ENCODE measurements around the gene EMSY.
"Not testable (repeated sequence)": the region's sequence is repeated elsewhere in the genome, so short reads cannot be mapped to it uniquely, and the experiment has no call there.

EMSY gene

DNA sequence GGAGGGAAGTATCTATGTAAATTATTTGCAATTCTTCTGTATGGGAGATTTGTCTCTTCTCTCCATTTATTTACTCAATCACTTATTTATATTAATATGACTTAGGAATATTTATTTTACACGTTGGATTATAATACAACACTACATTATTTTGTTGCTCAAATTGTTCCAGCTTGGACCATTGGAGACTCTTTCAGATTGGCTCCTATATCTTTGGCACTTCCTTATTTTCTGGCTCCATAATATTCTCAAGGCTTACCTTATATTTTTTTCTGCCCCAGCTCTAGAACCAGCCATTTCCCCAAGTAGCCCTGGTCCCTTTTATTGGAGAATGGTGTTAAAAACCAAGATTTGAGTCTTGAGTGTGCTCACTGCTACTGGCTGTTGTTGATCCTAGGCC, 123.8 kb downstream of the EMSY start:
- DNase-seq (ENCODE audit: low read depth) = no peak

GRCh38 chr11:76572181-76572875, 127.5 kb downstream of the EMSY start:
- not testable (repeated sequence) for DNase-seq (ENCODE audit: low read depth)

GRCh38 chr11:76574406-76574805, 129.6 kb downstream of the EMSY start:
- DNase-seq (ENCODE audit: low read depth) = no peak

DNA sequence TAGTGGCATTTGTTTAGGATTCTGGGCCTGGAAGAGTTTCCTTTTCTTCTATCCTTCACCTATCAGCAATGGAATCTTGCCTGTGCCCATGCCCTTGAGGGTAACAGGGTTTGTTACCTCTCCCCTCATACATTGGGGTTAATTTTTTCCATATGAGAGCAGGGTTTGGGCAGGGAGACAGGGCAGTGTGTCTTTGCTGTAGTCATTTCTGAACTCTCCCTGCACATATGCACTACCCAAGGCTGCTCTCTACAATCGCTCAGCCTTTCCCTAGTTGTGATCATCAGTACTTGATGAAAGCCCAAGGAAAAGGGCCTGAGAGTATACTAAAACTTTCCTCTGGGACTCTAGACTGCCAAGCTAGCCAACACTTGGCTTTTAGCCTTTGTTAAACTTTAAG, 130.1 kb downstream of the EMSY start:
- DNase-seq (ENCODE audit: low read depth) = no peak

DNA sequence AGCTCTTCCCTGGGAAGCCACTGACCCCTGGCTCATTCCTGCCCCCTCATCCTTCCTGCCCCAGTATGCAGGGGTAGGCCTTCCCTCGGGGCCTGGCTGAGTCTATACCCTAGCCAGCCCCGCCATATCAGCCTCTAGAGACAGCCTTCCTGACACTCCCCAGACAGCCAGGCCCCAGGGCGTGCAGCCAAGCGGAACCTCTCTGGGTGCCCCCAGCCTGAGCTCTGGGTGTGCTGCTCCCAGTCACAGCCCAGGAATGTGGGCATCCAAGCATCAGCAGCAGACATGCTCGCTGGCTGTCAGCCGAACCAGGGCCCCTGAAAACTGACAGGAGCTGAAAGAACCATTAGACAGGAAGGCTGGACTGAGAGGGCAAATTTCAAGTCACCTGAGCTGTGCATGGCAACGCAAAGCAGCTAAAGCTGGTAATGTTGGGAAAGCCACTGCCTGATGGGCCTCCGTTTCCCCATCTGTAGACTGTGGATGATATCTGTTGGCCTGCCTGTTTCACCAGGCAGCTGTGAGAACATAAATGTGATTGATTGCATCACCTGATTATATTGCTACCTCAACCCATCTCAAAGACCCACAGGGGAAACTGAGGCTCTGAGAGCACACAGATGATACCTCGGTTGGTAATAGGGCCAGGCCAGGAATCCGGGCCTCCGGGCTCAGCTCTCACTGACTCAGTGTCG, 132.6 kb downstream of the EMSY start:
- no peak for DNase-seq (ENCODE audit: low read depth)

GRCh38 chr11:76577921-76578653, 133.3 kb downstream of the EMSY start:
- DNase-seq (ENCODE audit: low read depth) = no peak

- no peak for DNase-seq (ENCODE audit: low read depth)
These were observed 133.8 kb downstream of the EMSY start for GRCh38 chr11:76578654-76579055.

GRCh38 chr11:76579056-76579751, 134.4 kb downstream of the EMSY start:
- no peak for DNase-seq (ENCODE audit: low read depth)

DNA sequence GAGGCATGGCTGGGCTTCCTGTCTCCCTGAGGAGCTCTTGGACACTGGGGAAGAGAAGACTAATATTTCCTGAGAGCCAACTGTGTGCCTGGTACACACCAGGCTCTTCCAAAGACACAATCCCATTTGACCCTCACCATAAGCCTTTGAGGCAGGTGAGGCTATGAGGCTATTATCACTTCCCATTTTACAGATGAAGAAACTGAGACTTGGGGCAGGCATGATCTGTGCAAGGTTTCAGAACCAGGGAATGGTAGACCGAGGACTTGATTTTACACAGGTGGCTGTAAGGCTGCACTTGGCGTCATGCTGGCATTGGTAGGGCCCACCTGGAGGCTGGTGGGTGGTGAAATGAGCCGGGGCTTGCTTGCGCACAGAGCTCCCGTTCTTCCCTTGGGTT, 134.9 kb downstream of the EMSY start:
- no peak for DNase-seq (ENCODE audit: low read depth)

DNA sequence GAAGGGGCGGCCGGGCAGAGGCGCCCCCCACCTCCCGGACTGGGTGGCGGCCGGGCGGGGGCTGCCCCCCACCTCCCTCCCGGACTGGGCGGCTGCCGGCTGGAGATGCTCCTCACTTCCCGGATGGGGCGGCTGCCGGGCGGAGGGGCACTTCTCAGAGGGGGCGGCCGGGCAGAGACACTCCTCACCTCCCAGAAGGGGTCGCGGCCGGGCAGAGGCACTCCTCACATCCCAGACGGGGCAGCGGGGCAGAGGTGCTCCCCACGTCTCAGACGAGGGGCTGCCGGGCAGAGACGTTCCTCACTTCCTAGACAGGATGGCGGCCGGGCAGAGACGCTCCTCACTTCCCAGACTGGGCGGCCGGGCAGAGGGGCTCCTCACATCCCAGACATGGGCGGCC, 137.7 kb downstream of the EMSY start:
- not testable (repeated sequence) for DNase-seq (ENCODE audit: low read depth)

DNA sequence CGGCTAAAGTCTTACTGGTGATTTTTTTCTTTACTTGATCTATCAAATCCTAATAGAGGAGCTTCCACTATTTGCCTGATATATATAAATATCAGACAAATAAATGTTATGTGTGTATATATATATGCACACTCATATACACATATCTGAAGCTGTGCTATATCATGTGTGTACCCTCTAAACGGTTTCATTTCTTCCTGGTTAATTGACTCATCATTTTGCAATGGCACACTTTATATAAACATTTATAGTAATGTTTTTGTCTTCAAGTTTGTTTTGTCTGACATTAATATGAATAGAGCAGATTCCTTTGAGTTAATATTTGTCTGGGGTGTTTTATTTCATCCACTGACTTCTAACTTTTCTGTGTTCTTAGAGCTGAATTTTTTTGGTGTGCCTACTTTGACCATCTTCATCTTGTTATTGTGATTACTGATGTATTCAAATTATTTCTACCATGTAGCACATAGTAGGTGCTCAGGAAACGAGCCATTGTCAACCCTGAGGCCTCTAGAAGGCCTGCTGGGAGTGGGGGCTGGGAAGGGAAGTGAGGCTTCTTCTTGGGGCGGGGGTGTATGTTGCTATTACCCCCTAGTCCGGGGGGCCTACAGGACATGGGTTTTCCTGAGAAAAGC, 143.1 kb downstream of the EMSY start:
- DNase-seq (ENCODE audit: low read depth) = no peak

DNA sequence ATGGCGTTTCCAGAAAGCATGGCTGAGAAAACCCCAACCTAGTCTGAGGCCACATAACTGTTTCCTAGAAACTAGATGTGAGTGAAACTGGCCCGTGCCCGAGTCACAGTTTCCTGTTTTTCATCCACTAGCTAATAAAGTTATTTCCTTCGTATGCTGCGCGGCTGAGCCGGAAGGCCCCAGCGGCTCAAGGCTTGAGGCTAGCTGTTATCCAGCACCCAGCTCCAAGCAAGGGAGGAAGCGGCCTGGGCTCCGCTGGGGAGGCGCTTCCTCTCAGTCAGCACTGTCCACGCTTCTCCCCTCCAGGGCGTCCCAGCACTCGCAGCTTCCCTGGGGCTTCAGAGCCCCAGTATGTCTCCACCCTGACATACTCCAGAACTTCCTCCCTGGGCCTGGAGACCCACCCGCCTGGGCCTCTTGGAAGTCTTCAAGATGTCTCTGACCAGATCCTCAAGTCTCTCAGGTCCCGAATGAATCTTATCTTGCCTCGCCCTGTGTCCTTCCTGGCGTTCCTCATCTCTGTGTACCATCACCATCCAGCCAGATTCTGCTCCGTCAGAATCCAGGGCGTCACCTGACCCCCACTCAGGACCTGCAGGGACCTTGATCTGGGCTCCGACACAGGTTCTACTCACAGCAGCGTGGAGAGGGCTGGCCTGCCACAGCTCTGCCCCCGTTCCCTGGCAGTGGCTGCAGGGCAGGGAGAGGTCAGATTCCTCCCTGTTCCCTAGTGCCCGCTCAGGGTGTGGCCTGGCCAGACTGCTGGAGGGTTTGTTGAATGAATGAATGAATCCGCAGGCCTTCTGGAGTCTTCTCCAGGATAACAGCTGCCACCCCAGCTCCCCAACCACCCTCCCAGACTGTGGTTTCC, 143.9 kb downstream of the EMSY start:
- DNase-seq (ENCODE audit: low read depth) = no peak

DNA sequence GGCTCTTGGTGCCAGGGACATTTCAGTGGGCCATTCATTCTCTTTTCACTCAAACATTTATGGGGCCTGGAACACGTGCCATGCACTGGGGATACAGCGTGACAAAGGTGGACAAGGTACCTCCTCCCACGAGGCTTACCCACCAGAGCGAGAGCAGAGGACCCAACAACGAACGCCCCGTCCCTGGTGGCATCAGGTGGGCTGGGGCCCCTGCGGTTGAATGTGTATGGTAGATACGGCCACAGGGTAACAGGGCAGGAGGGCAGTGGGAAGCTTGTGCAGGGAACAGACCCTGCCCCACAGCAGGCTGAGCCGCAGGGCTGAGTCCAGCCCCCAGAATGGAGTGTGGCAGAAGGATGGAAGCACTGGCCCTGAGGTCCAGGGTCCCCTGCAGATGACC, 144.7 kb downstream of the EMSY start:
- no peak for DNase-seq (ENCODE audit: low read depth)

DNA sequence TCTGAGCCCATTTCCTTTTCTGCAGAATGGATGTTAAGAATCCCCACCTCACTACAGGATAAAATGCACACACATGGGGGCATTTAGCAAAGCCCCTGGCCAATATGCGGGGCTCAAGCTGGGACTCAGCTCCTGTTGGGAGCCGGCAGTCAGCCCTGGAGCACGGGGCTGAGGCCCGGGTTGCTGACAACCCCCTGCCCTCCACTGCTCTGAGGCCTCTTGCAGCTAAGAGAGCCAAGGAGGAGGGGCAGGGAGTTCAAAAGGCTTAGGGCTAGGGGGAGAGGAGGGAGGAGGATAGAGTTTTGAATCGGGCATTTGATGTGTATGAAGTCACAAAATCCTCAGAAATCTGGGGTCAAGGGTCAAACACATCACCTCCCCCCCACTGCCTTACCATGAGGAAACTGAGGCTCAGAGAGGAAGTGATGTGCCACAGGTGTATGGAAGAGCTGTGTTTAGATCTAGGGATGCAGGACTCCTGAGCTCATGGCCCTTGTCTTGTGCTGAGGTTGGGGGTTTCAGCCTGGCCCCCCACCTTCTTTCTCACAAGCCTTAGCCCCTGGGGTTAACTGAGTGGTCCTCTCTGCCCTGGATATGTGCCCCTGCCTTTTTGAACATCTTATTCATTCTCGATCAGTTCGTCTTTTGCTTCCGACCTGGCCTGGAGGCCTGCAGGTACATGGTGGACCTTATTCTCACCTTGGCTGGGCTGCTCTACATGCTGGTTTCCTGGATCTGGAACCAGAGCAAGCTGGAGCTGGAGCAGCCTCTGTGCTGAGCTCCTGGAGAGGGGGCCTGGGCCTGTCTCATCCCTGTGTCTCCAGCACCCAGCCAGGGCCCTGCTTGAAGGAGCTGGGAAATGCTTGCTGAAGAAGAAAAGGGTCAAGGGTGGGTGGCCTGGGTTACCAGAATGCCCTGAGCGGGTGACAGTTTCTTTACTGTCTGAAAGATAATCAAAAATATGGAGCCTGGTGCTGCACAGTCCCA, 145.4 kb downstream of the EMSY start:
- DNase-seq (ENCODE audit: low read depth) = no peak

GRCh38 chr11:76591416-76591815, 146.6 kb downstream of the EMSY start:
- DNase-seq (ENCODE audit: low read depth) = no peak

- no peak for DNase-seq (ENCODE audit: low read depth)
These were observed 147.5 kb downstream of the EMSY start for GRCh38 chr11:76592025-76592914.

GRCh38 chr11:76592961-76593360, 148.1 kb downstream of the EMSY start:
- DNase-seq (ENCODE audit: low read depth) = no peak

DNA sequence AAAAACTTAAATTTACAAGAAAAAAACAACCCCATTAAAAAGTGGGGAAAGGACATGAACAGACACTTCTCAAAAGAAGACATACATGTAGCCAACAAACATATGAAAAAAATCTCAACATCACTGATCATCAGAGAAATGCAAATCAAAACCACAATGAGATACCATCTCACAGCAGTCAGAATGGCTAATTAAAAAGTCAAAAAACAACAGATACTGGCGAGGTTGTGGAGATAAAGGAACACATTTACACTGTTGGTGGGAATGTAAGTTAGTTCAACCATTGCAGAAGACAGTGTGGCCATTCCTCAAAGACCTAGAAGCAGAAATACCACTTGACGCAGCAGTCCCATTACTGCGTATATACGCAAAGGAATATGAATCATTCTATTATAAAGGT, 150.3 kb downstream of the EMSY start:
- DNase-seq (ENCODE audit: low read depth) = not testable (repeated sequence)

GRCh38 chr11:76596652-76597051, 151.8 kb downstream of the EMSY start:
- no peak for DNase-seq (ENCODE audit: low read depth)
